ENCODE results near the gene EXOSC9.

The EXOSC9 gene

GRCh38 chr4:121790976-121791375 is 10.1 kb upstream of the EXOSC9 start:
- H3K4me1 ChIP-seq (ENCODE audit: insufficient read depth, low read length) = peaks cover 23% of the 10 kb centered on the region
- no peak overlapping the region for H3K9ac ChIP-seq (ENCODE audit: low read depth, low read length)
- H3K9me3 ChIP-seq (ENCODE audit: insufficient read depth, low read length, severe bottlenecking) = no peaks in the 10 kb centered on the region
- H4K20me1 ChIP-seq (ENCODE audit: insufficient read depth, low read length) = no peaks in the 10 kb centered on the region
- no peaks in the 10 kb centered on the region for H3K79me2 ChIP-seq (ENCODE audit: insufficient read depth, low read length)
- TF ChIP-seq CTCF (IDR thresholded peaks at IDR 0.05; ENCODE audit: borderline replicate concordance, extremely low read depth, low read length, poor library complexity, severe bottlenecking) = no peak
- no peak for TF ChIP-seq EZH2 (IDR thresholded peaks at IDR 0.05; ENCODE audit: borderline replicate concordance, low read depth, low read length, severe bottlenecking)
- H3K4me3 ChIP-seq (ENCODE audit: low read depth in 1 of 2, low read length in 2 of 2) = no peak overlapping the region
- H3K27ac ChIP-seq (ENCODE audit: low read length) = no peak overlapping the region
- H2AFZ ChIP-seq (ENCODE audit: low read depth, low read length) = no peak overlapping the region
- ATAC-seq (ENCODE audit: insufficient read depth, low read depth) (no peak), DNase-seq (no peak)
- no peaks in the 10 kb centered on the region for H3K36me3 ChIP-seq (ENCODE audit: insufficient read depth, low read length)
- no peak overlapping the region for H3K4me2 ChIP-seq (ENCODE audit: insufficient read depth, low read length)
- no peaks in the 10 kb centered on the region for H3K27me3 ChIP-seq (ENCODE audit: insufficient read depth, low read length, poor library complexity)

GRCh38 chr4:121791481-121791880 is 9.6 kb upstream of the EXOSC9 start:
- H3K27me3 ChIP-seq (ENCODE audit: insufficient read depth, low read length, poor library complexity) = no peaks in the 10 kb centered on the region
- no peak for DNase-seq
- H3K36me3 ChIP-seq (ENCODE audit: insufficient read depth, low read length) = no peaks in the 10 kb centered on the region
- H3K79me2 ChIP-seq (ENCODE audit: insufficient read depth, low read length) = no peaks in the 10 kb centered on the region
- no peaks in the 10 kb centered on the region for H4K20me1 ChIP-seq (ENCODE audit: insufficient read depth, low read length)
- peaks cover 28% of the 10 kb centered on the region for H3K4me1 ChIP-seq (ENCODE audit: insufficient read depth, low read length)
- no peak for TF ChIP-seq EZH2 (IDR thresholded peaks at IDR 0.05; ENCODE audit: borderline replicate concordance, low read depth, low read length, severe bottlenecking)
- no peak for TF ChIP-seq CTCF (IDR thresholded peaks at IDR 0.05; ENCODE audit: borderline replicate concordance, extremely low read depth, low read length, poor library complexity, severe bottlenecking)
- H3K27ac ChIP-seq (ENCODE audit: low read length) = no peak overlapping the region
- no peak for ATAC-seq (ENCODE audit: insufficient read depth, low read depth)
- no peak overlapping the region for H3K4me3 ChIP-seq (ENCODE audit: low read depth in 1 of 2, low read length in 2 of 2)
- H3K4me2 ChIP-seq (ENCODE audit: insufficient read depth, low read length) = no peak overlapping the region
- no peak overlapping the region for H3K9ac ChIP-seq (ENCODE audit: low read depth, low read length)
- H2AFZ ChIP-seq (ENCODE audit: low read depth, low read length) = no peak overlapping the region
- H3K9me3 ChIP-seq (ENCODE audit: insufficient read depth, low read length, severe bottlenecking) = no peaks in the 10 kb centered on the region

- peaks cover 36% of the 10 kb centered on the region for H3K4me1 ChIP-seq (ENCODE audit: insufficient read depth, low read length)
- no peak for TF ChIP-seq CTCF (IDR thresholded peaks at IDR 0.05; ENCODE audit: borderline replicate concordance, extremely low read depth, low read length, poor library complexity, severe bottlenecking)
These were observed 8.2 kb upstream of the EXOSC9 start for GRCh38 chr4:121792966-121793365.

More at GRCh38 chr4:121792966-121793365, 8.2 kb upstream of the EXOSC9 start:
- Histone ChIP-seq H4K20me1 (ENCODE audit: insufficient read depth, low read length) (no peaks in the 10 kb centered on the region), H3K36me3 (ENCODE audit: insufficient read depth, low read length) (no peaks in the 10 kb centered on the region), H3K79me2 (ENCODE audit: insufficient read depth, low read length) (no peaks in the 10 kb centered on the region), H3K4me3 (ENCODE audit: low read depth in 1 of 2, low read length in 2 of 2) (no peak overlapping the region), H3K9ac (ENCODE audit: low read depth, low read length) (no peak overlapping the region), H3K4me2 (ENCODE audit: insufficient read depth, low read length) (no peak overlapping the region), H3K9me3 (ENCODE audit: insufficient read depth, low read length, severe bottlenecking) (no peaks in the 10 kb centered on the region), H3K27me3 (ENCODE audit: insufficient read depth, low read length, poor library complexity) (no peaks in the 10 kb centered on the region), H2AFZ (ENCODE audit: low read depth, low read length) (no peak overlapping the region), H3K27ac (ENCODE audit: low read length) (peak overlapping the region; percentile 46; the same call in 1 of the 2 replicates)
- ATAC-seq (ENCODE audit: insufficient read depth, low read depth) (no peak), DNase-seq (no peak)
